HCT116 (cell line): ENCODE data around the gene BAIAP2L1. TPM values are rescaled to one million over a fixed set of nuclear protein-coding genes. Genes with fewer than 3 reads are reported as not detected.

Source experiments
- ATAC-seq: fragments of 200-7000 bp; cut with Tn5 transposase; 2 replicates; pipeline ENCODE4 v1.9.1; 2020; ENCODE audit warnings: mild to moderate bottlenecking, moderate library complexity
- BruUV-seq: library from RNA; stranded (reverse); fragments of 400-500 nt; replicated peaks from 2 replicates; lab custom pipeline; 2021; lab: Mats Ljungman, UMichigan
- CTCF ChIA-PET: fragments of 300-600 bp; sonication (Branson Sonifier 250); formaldehyde crosslinking; loops from one replicate; lab custom pipeline; 2021; ENCODE audit warnings: antibody characterized with exemption; lab: Charles Lee
- POLR2A ChIA-PET: fragments of 300-600, 350-600 bp; sonication (Branson Sonifier 250); formaldehyde crosslinking; loops from one replicate; lab custom pipeline; 2021; ENCODE audit warnings: antibody characterized with exemption; lab: Charles Lee
- RAD21 ChIA-PET, 2 experiments: fragments of 300-600 bp; sonication (Branson Sonifier 250); formaldehyde crosslinking; loops; one replicate each; lab custom pipeline; 2023; ENCODE audit warnings: low total read pairs in 2 of 2; ENCODE audit not compliant: uncharacterized antibody in 2 of 2, unreplicated experiment in 2 of 2, low non-redundant PET in 1 of 2; lab: Charles Lee
- DNase-seq: peaks from one replicate; pipeline ENCODE4 v3.0.0-alpha.2; 2010; ENCODE audit warnings: low read depth, low spot score
- H2AFZ ChIP-seq: fragments of 200-600 bp; shearing (Covaris generic), sonication (generic); 2 replicates; pipeline ENCODE4 v1.6.1; 2017; ENCODE audit warnings: low read depth, mixed run types, mixed read lengths, antibody characterized with exemption, low read length; ENCODE audit not compliant: poor library complexity, severe bottlenecking
- H3K27ac ChIP-seq: 2 replicates; pipeline ENCODE4 v1.5.1; 2012; ENCODE audit warnings: low read depth, low read length
- H3K27me3 ChIP-seq: fragments of 200-600 bp; sonication (generic); 2 replicates; pipeline ENCODE4 v1.6.1; 2016; ENCODE audit warnings: mixed run types, low read length, mixed read lengths; ENCODE audit not compliant: insufficient read depth
- H3K36me3 ChIP-seq, 2 experiments: fragments of 200-500 bp in 1 of 2; fragments of 200-600 bp in 1 of 2; sonication (Bioruptor generic) in 1 of 2; sonication (generic) in 1 of 2; 2 replicates each; pipeline versions ENCODE4 v1.5.1 to v1.6.1; 2014 to 2016; ENCODE audit warnings: low read length in 2 of 2, inconsistent platforms in 1 of 2, mixed read lengths in 1 of 2, mixed run types in 1 of 2; ENCODE audit not compliant: insufficient read depth in 2 of 2, control insufficient read depth in 1 of 2
- H3K4me1 ChIP-seq, 2 experiments: fragments of 200-600 bp in 1 of 2; sonication (generic) in 1 of 2; 2 replicates each; pipeline versions ENCODE4 v1.5.1 to v1.6.1; 2012 to 2017; ENCODE audit warnings: low read length in 2 of 2, inconsistent platforms in 1 of 2, mild to moderate bottlenecking in 1 of 2, mixed read lengths in 1 of 2, mixed run types in 1 of 2, moderate library complexity in 1 of 2; ENCODE audit not compliant: insufficient read depth in 2 of 2, control insufficient read depth in 1 of 2
- H3K4me2 ChIP-seq: fragments of 200-600 bp; sonication (generic); 2 replicates; pipeline ENCODE4 v1.6.1; 2017; ENCODE audit warnings: mixed run types, low read length, mixed read lengths
- H3K4me3 ChIP-seq, 2 experiments: fragments of 200-600 bp in 1 of 2; sonication (generic) in 1 of 2; replicated peaks in 1 of 2; 2 replicates each; pipeline ENCODE4 v1.5.1; 2011 to 2016; ENCODE audit warnings: low read length in 2 of 2, control low read depth in 1 of 2, low read depth in 1 of 2, mild to moderate bottlenecking in 1 of 2, mixed read lengths in 1 of 2, mixed run types in 1 of 2
- H3K79me2 ChIP-seq: fragments of 200-600 bp; sonication (generic); 2 replicates; pipeline ENCODE4 v1.6.1; 2017; ENCODE audit warnings: mild to moderate bottlenecking, mixed run types, low read length, moderate library complexity, mixed read lengths; ENCODE audit not compliant: insufficient read depth
- H3K9ac ChIP-seq: fragments of 200-600 bp; sonication (generic); 2 replicates; pipeline ENCODE4 v1.6.1; 2016; ENCODE audit warnings: low read length, mixed read lengths
- H3K9me2 ChIP-seq: fragments of 200-600 bp; sonication (generic), shearing (Covaris generic); 2 replicates; pipeline ENCODE4 v1.6.1; 2017; ENCODE audit warnings: mixed run types, mild to moderate bottlenecking, moderate library complexity; ENCODE audit not compliant: insufficient read depth
- H3K9me3 ChIP-seq, 2 experiments: fragments of 200-500 bp in 1 of 2; fragments of 200-600 bp in 1 of 2; sonication (Bioruptor generic) in 1 of 2; sonication (generic) in 1 of 2; 2 replicates each; pipeline ENCODE4 v1.6.1; 2014 to 2017; ENCODE audit warnings: low read length in 2 of 2, mixed read lengths in 2 of 2, inconsistent platforms in 1 of 2, low read depth in 1 of 2, mild to moderate bottlenecking in 1 of 2, mixed run types in 1 of 2, moderate library complexity in 1 of 2; ENCODE audit not compliant: control insufficient read depth in 1 of 2, insufficient read depth in 1 of 2
- H4K20me1 ChIP-seq: fragments of 200-600 bp; sonication (generic), shearing (Covaris generic); 2 replicates; pipeline ENCODE4 v1.6.1; 2017; ENCODE audit warnings: mixed run types, mild to moderate bottlenecking, moderate library complexity; ENCODE audit not compliant: insufficient read depth
- EZH2phosphoT487 ChIP-seq: fragments of 200-600 bp; IDR thresholded peaks from 2 replicates; pipeline ENCODE4 v1.6.1; 2018; ENCODE audit warnings: antibody characterized with exemption, borderline replicate concordance
- SIN3A ChIP-seq: IDR thresholded peaks from 2 replicates; pipeline ENCODE4 v1.6.1; 2012; ENCODE audit warnings: low read depth
- TCF7L2 ChIP-seq: IDR thresholded peaks from 2 replicates; pipeline ENCODE4 v1.7.0; 2011; ENCODE audit warnings: borderline replicate concordance, inconsistent platforms; ENCODE audit not compliant: insufficient read depth, insufficient read length; ENCODE audit errors: extremely low read depth
- intact Hi-C: fragments of 100-400 bp; cut with micrococcal nuclease; formaldehyde crosslinking; loops from 2 replicates; pipeline ENCODE4 v1.10.0; 2022
- total RNA-seq: library from RNA; stranded (reverse); gene quantifications from one replicate; pipeline ENCODE4 v1.2.1, GENCODE V29; 2021; ENCODE audit not compliant: unreplicated experiment

BAIAP2L1 gene
- total RNA-seq, 1 experiment from 2014 or later = 61.2 TPM

DNA sequence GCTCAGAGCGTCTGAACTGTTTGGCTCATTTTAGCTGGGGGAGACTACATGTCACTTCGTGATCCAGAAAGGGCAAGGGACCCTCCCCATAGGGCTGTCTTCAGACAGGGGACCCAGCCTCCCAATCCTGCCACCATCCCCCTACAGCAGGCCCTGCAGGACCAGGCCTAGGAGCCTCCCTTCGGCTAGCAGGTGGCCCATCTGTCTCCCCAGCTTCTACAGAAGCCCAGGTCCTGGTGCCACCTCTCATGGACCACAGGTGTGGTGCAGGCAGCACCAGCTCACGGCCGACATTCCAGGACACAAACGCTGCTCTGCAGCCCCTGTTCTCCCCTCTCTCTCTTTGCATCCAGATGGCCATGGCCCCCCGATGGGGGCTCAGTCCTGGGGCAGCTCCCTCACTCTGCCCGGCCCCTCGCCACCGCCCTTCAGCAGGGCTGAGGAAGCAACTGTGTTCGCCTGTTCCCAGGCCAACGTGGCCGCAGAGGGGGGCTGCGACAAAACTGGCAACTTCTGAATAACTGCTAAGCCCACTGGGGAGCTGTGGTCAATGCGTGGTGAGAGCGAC is 159.1 kb downstream of the BAIAP2L1 start:
- H3K9me2 ChIP-seq = no peaks in the 10 kb centered on the region
- no peaks in the 10 kb centered on the region for H3K9me3 ChIP-seq
- BruUV-seq = no TSS peak
- no peaks in the 10 kb centered on the region for H3K27me3 ChIP-seq
- CTCF ChIA-PET = no interaction called here
- H2AFZ ChIP-seq = no peak overlapping the region
- POLR2A ChIA-PET = no interaction called here
- no peak overlapping the region for H3K27ac ChIP-seq
- H3K4me1 ChIP-seq = peaks cover 7 to 14% of the 10 kb centered on the region in 2 experiments
- H3K36me3 ChIP-seq = no peaks in the 10 kb centered on the region; a peak in 1 of 4 replicates
- intact Hi-C loops = loop anchor here (1.0 kb wide), 1 partner anchor 220 kb away; no protein-coding TSS in a partner anchor
- DNase-seq = no peak
- no peak overlapping the region for H3K9ac ChIP-seq
- RAD21 ChIA-PET = no interaction called here
- no peaks in the 10 kb centered on the region for H3K79me2 ChIP-seq
- ATAC-seq = no peak
- TF ChIP-seq SIN3A = no peak
- no peak for TF ChIP-seq EZH2phosphoT487
- no peak for TF ChIP-seq TCF7L2
- H3K4me3 ChIP-seq = no peak overlapping the region
- H4K20me1 ChIP-seq = no peaks in the 10 kb centered on the region
- H3K4me2 ChIP-seq = no peak overlapping the region

Other genes starting within 250 kb of the BAIAP2L1 start
- 5.2 TPM for gene BHLHA15, start 189.7 kb downstream of the BAIAP2L1 start, total RNA-seq
- 19.9 TPM for gene TECPR1, start 148.9 kb downstream of the BAIAP2L1 start, total RNA-seq
- gene BRI3, start 119.4 kb downstream of the BAIAP2L1 start, total RNA-seq = 102 TPM
- gene NPTX2, start 216.2 kb upstream of the BAIAP2L1 start, total RNA-seq = not detected